Activated gamma-delta T cell treated with anti-CD3 and anti-CD28 coated beads, Interleukin-2, amount 50 U/mL, for 16 hours (primary cell): ENCODE measurements around the gene MTFP1.
"Not testable (repeated sequence)": the region's sequence is repeated elsewhere in the genome, so short reads cannot be mapped to it uniquely, and the experiment has no call there.

Experiments used
- DNase-seq: peaks from one replicate; pipeline ENCODE4 v3.0.0-alpha.2; 2020; ENCODE audit warnings: low read depth

The MTFP1 gene

GRCh38 chr22:30425616-30426387, at the start of gene MTFP1:
TSS of gene MTFP1 (plus strand) at chr22:30425768. CDS start at chr22:30425880, 112 bp downstream.
- no peak for DNase-seq

- no peak for DNase-seq
Measured at GRCh38 chr22:30380011-30380410, 45.6 kb upstream of the MTFP1 start.

- DNase-seq, result no peak
Measured at GRCh38 chr22:30381264-30381663, 44.3 kb upstream of the MTFP1 start.

- no peak for DNase-seq
Measured at GRCh38 chr22:30382340-30382739, 43.2 kb upstream of the MTFP1 start.

DNA sequence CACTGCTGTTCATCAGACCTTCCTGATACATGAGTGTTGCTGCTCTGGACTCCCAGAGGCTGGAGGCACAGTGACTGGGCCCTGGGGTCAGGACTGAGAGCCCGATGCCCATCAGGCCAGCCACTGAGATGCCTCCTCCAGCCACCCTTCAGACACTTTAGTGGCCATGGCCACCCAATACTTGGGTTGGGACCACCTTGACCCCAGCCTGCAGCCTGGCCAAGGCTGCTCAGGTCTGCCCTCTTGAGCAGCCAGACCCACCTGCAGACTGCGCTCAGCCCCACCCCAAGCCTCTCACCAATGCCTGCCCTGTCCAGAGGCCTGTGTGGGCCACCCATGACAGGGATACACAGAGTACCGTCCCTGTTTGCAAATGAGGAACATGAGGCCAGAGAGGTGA, 42.5 kb upstream of the MTFP1 start:
- DNase-seq, result no peak

DNA sequence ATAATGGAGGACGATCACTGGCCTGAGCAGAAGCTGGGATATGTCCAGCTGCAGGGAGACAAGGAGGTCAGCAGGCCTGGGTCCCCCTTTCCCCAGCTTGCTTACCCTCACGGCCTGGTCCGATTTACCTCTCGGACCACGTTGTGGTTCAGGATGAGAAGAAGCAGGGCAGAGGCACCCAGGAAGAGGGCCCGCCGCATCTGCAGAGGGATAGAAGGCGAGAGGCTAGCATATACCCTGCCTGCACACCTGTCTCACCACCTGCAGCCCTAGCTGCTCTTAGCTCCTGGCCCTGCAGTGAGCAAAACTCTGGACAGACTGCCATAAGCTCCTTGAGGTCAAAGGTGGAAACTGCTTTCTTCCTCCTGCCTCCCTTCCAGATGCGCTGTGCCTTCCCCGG, 39.6 kb upstream of the MTFP1 start:
- no peak for DNase-seq

- no peak for DNase-seq
Measured at GRCh38 chr22:30386608-30386959, 39.0 kb upstream of the MTFP1 start.

GRCh38 chr22:30386960-30387827, 38.4 kb upstream of the MTFP1 start, which contains the start of gene RNF215:
TSS of gene RNF215 (minus strand) at chr22:30387411. CDS start at chr22:30387313, 98 bp downstream.
- DNase-seq, result peak; percentile 76

DNA sequence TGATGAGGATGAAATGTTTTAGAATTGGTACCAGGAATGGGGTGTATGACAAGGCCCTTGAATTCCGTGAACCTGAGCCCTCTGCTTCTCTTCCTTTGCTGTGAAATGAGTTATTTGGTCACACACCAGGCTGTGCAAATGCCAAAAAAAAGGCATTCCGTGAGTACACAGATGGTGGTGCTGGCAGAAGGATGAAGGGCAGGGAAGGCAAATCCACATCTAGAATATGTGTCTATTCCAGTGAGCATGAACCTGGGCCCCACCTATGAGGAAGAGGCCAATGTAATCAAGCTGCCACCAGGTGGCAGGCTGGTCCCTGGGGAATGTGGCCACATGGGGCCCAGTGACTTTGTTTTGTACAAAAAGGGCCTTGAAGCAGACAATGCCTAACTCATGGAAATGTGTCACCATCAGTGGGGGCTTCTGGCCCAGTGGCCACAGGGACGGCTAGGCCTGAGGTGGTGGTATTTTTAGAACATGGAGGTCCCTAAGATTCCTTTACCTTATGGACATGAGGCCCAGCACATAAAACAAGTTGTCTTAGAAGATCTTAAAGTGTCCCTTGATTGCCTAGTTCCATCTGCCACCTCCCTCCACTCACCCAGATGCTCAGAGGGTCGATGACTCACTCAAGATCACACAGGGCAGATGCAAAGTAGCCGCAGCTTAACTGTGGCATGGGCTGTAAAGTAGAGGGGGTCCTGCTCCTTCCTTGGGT, 34.4 kb upstream of the MTFP1 start:
- peak; percentile 71 for DNase-seq

GRCh38 chr22:30392661-30393321, 32.8 kb upstream of the MTFP1 start:
- no peak for DNase-seq

DNA sequence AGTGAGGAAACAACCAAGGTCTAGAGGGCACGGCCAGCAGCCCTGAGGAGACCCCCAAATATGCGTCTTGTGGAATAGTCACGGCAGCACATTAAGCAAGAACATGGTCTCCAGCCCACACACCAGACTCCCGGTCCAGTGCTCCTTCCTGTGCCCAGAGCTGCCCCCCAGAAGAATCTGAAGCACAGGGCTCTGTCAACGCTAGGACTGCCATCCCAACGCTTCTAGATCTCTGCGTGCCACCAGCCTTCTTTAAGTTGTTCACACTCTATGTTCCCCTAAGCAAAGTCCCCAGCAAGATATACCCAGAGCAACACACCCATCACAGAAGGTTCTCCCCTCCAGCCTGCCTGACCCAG, 32.3 kb upstream of the MTFP1 start:
- no peak for DNase-seq

- DNase-seq, result no peak
Measured at GRCh38 chr22:30393885-30394284, 31.7 kb upstream of the MTFP1 start.

GRCh38 chr22:30396871-30397655, 28.5 kb upstream of the MTFP1 start, which contains the start of gene SEC14L2:
TSS of gene SEC14L2 (plus strand) at chr22:30397018. CDS start at chr22:30397117, 99 bp downstream.
- DNase-seq, result peak; percentile 21

GRCh38 chr22:30397656-30398635, 27.6 kb upstream of the MTFP1 start:
- no peak for DNase-seq

DNA sequence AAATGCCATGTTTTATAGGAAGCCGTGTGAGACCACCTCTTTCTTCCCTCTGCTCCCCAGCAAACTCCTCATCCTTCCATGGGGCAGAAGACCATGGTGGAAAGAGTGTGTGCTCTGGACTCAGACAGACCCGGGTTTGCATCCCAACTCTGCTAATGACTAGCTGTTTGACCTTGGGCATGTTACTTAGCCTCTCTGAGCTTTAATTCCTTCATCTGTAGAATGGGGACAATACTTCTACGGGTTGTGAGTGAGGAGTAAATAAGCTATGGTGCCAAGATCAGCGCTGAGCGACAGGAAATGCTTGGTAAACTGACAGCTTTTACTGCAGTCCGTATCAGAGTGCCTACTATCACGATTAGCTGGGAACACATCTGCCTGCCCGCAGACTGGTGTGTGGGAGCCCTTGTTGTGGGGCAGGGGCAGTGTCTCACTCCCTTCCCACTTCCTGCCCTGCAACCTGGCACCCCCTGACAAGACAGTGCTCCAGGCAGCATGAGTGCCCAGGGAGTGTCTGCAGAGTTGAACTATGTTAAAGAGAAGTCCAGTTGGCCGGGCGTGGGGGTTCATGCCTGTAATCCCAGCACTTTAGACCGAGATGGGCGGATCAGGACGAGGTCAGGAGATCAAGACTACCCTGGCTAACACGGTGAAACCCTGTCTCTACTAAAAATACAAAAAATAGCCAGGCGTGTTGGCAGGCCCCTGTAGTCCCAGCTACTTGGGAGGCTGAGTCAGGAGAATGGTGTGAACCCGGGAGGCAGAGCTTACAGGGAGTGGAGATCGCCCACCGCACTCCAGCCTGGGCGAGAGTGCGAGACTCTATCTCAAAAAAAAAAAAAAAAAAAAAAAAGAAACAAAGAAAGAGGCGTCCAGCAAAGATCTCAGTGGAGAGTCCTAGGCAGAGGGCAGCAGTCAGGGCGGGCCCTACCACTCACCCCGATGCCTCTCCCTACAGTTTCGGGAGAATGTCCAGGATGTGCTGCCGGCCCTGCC, 26.6 kb upstream of the MTFP1 start:
- DNase-seq, result no peak

DNA sequence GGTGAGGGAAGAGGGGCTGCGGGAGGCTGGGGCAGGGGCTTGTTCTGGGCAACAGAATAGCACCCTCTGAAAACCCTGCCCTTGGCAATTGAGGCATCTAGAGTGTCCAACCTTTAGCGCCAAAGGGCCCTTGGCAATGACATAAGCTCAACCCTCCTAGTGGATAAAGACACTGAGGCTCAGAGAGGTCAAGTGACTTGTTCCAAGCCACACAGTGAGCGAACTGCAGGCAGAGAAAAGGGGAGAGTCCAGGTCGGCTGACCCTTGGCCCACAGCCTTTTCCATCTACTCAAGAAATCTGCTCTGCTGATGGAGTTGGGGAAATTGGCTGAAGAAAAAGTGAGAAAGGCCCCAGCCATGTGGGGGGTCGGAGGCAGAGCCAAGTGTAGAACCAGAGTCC, 25.9 kb upstream of the MTFP1 start:
- DNase-seq, result no peak

DNA sequence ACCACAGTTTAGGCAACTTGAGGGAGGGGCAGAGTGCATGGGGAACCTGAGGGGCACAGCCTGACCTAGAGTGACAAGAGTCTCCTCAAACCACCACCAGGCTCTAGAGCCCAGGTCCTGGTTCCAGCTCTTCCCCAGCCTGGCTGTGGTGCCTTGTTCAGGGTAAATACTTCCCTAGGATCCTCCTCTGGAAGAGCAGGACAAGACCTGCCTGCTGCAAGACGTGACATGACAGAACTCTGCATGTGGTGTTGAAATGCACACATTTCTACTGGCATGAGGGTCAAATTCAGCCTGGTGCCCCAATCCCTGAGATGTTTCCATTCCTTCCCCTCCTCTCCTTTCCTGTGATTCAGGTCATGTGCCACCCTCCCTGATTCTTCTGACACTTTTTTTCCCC, 25.4 kb upstream of the MTFP1 start:
- DNase-seq, result no peak

- not testable (repeated sequence) for DNase-seq
Measured at GRCh38 chr22:30401024-30401423, 24.5 kb upstream of the MTFP1 start.
